Neural cell (in vitro differentiated cells): ENCODE data around the gene AMBP. TPM values are rescaled to one million over a fixed set of nuclear protein-coding genes. Genes with fewer than 3 reads are reported as not detected.

ENCODE experiments used
- H2AFZ ChIP-seq: fragments of 200-600, 300-800 bp; sonication (generic), shearing (Covaris generic); 2 replicates; pipeline ENCODE4 v1.6.0; 2014; ENCODE audit warnings: low read depth, mild to moderate bottlenecking, antibody characterized with exemption, low read length, moderate library complexity
- H3F3A ChIP-seq: fragments of 200-600 bp; shearing (Covaris generic); 2 replicates; pipeline ENCODE4 v1.6.1; 2016; ENCODE audit warnings: mild to moderate bottlenecking, moderate library complexity, mixed read lengths, antibody characterized with exemption, low read length; ENCODE audit not compliant: insufficient read depth, poor library complexity, severe bottlenecking
- H3K27ac ChIP-seq: fragments of 200-600, 300-800 bp; sonication (generic), shearing (Covaris generic); 2 replicates; pipeline ENCODE4 v1.5.1; 2014; ENCODE audit warnings: mild to moderate bottlenecking, low read length, moderate library complexity
- H3K27me3 ChIP-seq: fragments of 300-800, 200-600 bp; sonication (generic), shearing (Covaris generic); 2 replicates; pipeline ENCODE4 v1.6.0; 2014; ENCODE audit warnings: mild to moderate bottlenecking, low read depth, low read length, moderate library complexity; ENCODE audit not compliant: insufficient read depth
- H3K36me3 ChIP-seq: fragments of 300-800, 200-600 bp; sonication (generic), shearing (Covaris generic); 2 replicates; pipeline ENCODE4 v1.5.1; 2014; ENCODE audit warnings: mild to moderate bottlenecking, antibody characterized with exemption, low read length, moderate library complexity; ENCODE audit not compliant: insufficient read depth
- H3K4me2 ChIP-seq: fragments of 300-800, 200-600 bp; sonication (generic), shearing (Covaris generic); 2 replicates; pipeline ENCODE4 v1.6.0; 2014; ENCODE audit warnings: mild to moderate bottlenecking, low read length
- H3K4me3 ChIP-seq: fragments of 300-800, 200-600 bp; sonication (generic), shearing (Covaris generic); 2 replicates; pipeline ENCODE4 v1.5.1; 2014; ENCODE audit warnings: mild to moderate bottlenecking, low read length, moderate library complexity
- H3K79me2 ChIP-seq: fragments of 200-600 bp; shearing (Covaris generic); replicated peaks from 2 replicates; pipeline ENCODE4 v1.6.0; 2014; ENCODE audit warnings: mild to moderate bottlenecking, low read length, moderate library complexity; ENCODE audit not compliant: insufficient read depth
- H3K9ac ChIP-seq: fragments of 300-800, 200-600 bp; sonication (generic), shearing (Covaris generic); 2 replicates; pipeline ENCODE4 v1.6.1; 2016; ENCODE audit warnings: mild to moderate bottlenecking, low read length, mixed read lengths
- H3K9me2 ChIP-seq: fragments of 200-600 bp; shearing (Covaris generic); 2 replicates; pipeline ENCODE4 v1.6.1; 2016; ENCODE audit warnings: mild to moderate bottlenecking, low read length, mixed read lengths; ENCODE audit not compliant: insufficient read depth
- H3K9me3 ChIP-seq: fragments of 200-600, 300-800 bp; sonication (generic), shearing (Covaris generic); 2 replicates; pipeline ENCODE4 v1.6.1; 2016; ENCODE audit warnings: mild to moderate bottlenecking, mixed run types, low read length, moderate library complexity, mixed read lengths
- H4K20me1 ChIP-seq: fragments of 200-600 bp; shearing (Covaris generic); 2 replicates; pipeline ENCODE4 v1.6.1; 2016; ENCODE audit warnings: mild to moderate bottlenecking, mixed run types; ENCODE audit not compliant: insufficient read depth
- CTCF ChIP-seq: fragments of 450-650 bp; IDR thresholded peaks from 2 replicates; pipeline ENCODE4 v1.5.1; 2014; ENCODE audit warnings: antibody characterized with exemption, mild to moderate bottlenecking, moderate library complexity; ENCODE audit not compliant: poor library complexity, severe bottlenecking
- EP300 ChIP-seq: fragments of 450-650 bp; conservative IDR thresholded peaks from 2 replicates; pipeline ENCODE4 v1.6.1; 2014; ENCODE audit warnings: antibody characterized with exemption, mild to moderate bottlenecking, moderate library complexity; ENCODE audit not compliant: poor library complexity, severe bottlenecking
- EZH2 ChIP-seq: fragments of 200-600, 300-800 bp; shearing (Covaris generic), sonication (generic); IDR thresholded peaks from 2 replicates; pipeline ENCODE4 v1.6.1; 2014; ENCODE audit warnings: antibody characterized with exemption, low read length, borderline replicate concordance, mild to moderate bottlenecking; ENCODE audit not compliant: insufficient read depth, poor library complexity, severe bottlenecking
- MXI1 ChIP-seq: fragments of 450-650 bp; conservative IDR thresholded peaks from 2 replicates; pipeline ENCODE4 v1.6.1; 2014; ENCODE audit warnings: antibody characterized with exemption, mild to moderate bottlenecking; ENCODE audit not compliant: poor library complexity, severe bottlenecking
- POLR2AphosphoS5 ChIP-seq: IDR thresholded peaks from 2 replicates; pipeline ENCODE4 v1.6.1; 2012
- RAD21 ChIP-seq: fragments of 450-650 bp; conservative IDR thresholded peaks from 2 replicates; pipeline ENCODE4 v1.6.1; 2014; ENCODE audit warnings: antibody characterized with exemption, mild to moderate bottlenecking, moderate library complexity
- REST ChIP-seq: IDR thresholded peaks from 2 replicates; pipeline ENCODE4 v1.6.1; 2012; ENCODE audit warnings: borderline replicate concordance
- SMC3 ChIP-seq: fragments of 450-650 bp; conservative IDR thresholded peaks from 2 replicates; pipeline ENCODE4 v1.6.1; 2014; ENCODE audit warnings: antibody characterized with exemption, mild to moderate bottlenecking, moderate library complexity; ENCODE audit not compliant: poor library complexity
- TAF1 ChIP-seq: IDR thresholded peaks from 2 replicates; pipeline ENCODE4 v1.6.1; 2012; ENCODE audit warnings: low read depth
- polyA plus RNA-seq: library from polyadenylated mRNA; depleted of rRNA; stranded (reverse); fragments of >200 nt; gene quantifications from 2 replicates; pipeline ENCODE4 v1.2.3, GENCODE V29; 2014

AMBP gene
- polyA plus RNA-seq, 1 donor from 2014 or later, result not detected

- no peak for TF ChIP-seq RAD21
- no peak for TF ChIP-seq REST
- no peak for TF ChIP-seq MXI1
- no peak for TF ChIP-seq SMC3
- no peak for TF ChIP-seq POLR2AphosphoS5
- TF ChIP-seq TAF1, result no peak
- TF ChIP-seq EP300, result no peak
- no peak for TF ChIP-seq CTCF
- no peak for TF ChIP-seq EZH2
- no peak overlapping the region for H3K4me2 ChIP-seq
- no peaks in the 10 kb centered on the region for H4K20me1 ChIP-seq
- no peak overlapping the region for H2AFZ ChIP-seq
- no peaks in the 10 kb centered on the region for H3K79me2 ChIP-seq
- H3K4me3 ChIP-seq, result no peak overlapping the region
- no peaks in the 10 kb centered on the region for H3K27me3 ChIP-seq
- no peaks in the 10 kb centered on the region for H3F3A ChIP-seq
- H3K9me3 ChIP-seq, result no peaks in the 10 kb centered on the region
- H3K9me2 ChIP-seq, result no peaks in the 10 kb centered on the region
- H3K27ac ChIP-seq, result no peak overlapping the region
- H3K9ac ChIP-seq, result no peak overlapping the region
- H3K36me3 ChIP-seq, result no peaks in the 10 kb centered on the region
Measured at GRCh38 chr9:114086009-114086408, 7.9 kb upstream of the AMBP start.

- Histone ChIP-seq H3K9me3 (no peaks in the 10 kb centered on the region), H3K4me2 (no peak overlapping the region), H3F3A (no peaks in the 10 kb centered on the region), H4K20me1 (no peaks in the 10 kb centered on the region), H3K9me2 (no peaks in the 10 kb centered on the region), H3K36me3 (no peaks in the 10 kb centered on the region), H3K4me3 (no peak overlapping the region), H3K27ac (no peak overlapping the region), H3K79me2 (no peaks in the 10 kb centered on the region), H2AFZ (no peak overlapping the region), H3K27me3 (no peaks in the 10 kb centered on the region), H3K9ac (no peak overlapping the region)
- no peak for TF ChIP-seq EP300
- no peak for TF ChIP-seq CTCF
- TF ChIP-seq SMC3, result no peak
- no peak for TF ChIP-seq EZH2
- no peak for TF ChIP-seq REST
- TF ChIP-seq MXI1, result no peak
- no peak for TF ChIP-seq TAF1
- TF ChIP-seq RAD21, result no peak
- no peak for TF ChIP-seq POLR2AphosphoS5
Measured at GRCh38 chr9:114085387-114085789, 7.3 kb upstream of the AMBP start.
